ENCODE measurements around the gene ARHGEF11. TPM values are rescaled to one million over a fixed set of nuclear protein-coding genes. Genes with fewer than 3 reads are reported as not detected.

The ARHGEF11 gene
- total RNA-seq, 1 donor from 2014 or later = 12.4 TPM

DNA sequence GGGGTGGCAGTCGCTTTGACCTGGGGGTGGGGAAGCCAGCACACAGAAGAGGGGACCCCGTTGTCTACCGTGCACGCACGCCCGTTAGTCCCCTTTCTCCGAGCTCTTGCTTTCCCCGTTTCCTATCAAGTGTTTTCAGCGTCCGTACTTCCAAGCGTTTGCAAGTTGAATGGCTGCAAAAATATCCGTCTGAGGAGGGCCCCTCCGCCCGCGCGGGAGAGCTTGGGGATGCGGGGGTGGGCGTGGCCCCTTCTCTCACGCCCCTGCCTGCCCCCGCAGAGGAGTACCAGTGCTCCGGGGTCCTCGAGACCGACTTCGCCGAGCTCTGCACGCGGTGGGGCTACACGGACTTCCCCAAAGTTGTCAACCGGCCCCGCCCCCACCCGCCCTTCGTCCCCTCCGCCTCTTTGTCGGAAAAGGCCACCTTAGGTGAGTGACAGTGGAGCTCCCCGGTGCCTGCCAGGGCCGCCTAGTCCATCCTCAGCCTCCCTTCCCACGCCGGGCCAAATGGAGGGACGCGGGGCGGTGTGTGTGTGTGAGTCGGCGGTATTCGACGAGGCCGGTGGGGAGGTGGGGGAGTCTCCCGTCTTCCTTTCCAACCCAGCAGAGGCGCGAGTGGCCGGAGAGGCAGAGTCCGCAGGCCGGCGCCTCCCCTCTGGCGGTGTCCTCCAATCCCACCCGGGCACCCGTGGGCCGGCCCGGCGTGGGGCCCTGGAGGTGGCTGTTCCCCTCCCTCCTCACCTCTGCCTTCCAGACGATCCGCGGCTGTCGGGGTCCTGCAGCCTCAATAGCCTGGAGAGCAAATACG lies 121.7 kb downstream of the ARHGEF11 start:
- TF ChIP-seq, protein P1, sequence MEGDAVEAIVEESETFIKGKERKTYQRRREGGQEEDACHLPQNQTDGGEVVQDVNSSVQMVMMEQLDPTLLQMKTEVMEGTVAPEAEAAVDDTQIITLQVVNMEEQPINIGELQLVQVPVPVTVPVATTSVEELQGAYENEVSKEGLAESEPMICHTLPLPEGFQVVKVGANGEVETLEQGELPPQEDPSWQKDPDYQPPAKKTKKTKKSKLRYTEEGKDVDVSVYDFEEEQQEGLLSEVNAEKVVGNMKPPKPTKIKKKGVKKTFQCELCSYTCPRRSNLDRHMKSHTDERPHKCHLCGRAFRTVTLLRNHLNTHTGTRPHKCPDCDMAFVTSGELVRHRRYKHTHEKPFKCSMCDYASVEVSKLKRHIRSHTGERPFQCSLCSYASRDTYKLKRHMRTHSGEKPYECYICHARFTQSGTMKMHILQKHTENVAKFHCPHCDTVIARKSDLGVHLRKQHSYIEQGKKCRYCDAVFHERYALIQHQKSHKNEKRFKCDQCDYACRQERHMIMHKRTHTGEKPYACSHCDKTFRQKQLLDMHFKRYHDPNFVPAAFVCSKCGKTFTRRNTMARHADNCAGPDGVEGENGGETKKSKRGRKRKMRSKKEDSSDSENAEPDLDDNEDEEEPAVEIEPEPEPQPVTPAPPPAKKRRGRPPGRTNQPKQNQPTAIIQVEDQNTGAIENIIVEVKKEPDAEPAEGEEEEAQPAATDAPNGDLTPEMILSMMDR (IDR thresholded peaks at IDR 0.05; ENCODE audit: insufficient read depth, low read length, severe bottlenecking) = no peak
- no peak for DNase-seq (ENCODE audit: low read depth)
- peaks cover 44% of the 10 kb centered on the region for H3K27me3 ChIP-seq (ENCODE audit: control insufficient read depth, insufficient read depth, low read length)
- no peak for FAIRE-seq
- H3K36me3 ChIP-seq (ENCODE audit: control insufficient read depth, insufficient read depth, low read length) = no peaks in the 10 kb centered on the region
- no peak overlapping the region for H3K4me3 ChIP-seq (ENCODE audit: low read depth, low read length)

DNA sequence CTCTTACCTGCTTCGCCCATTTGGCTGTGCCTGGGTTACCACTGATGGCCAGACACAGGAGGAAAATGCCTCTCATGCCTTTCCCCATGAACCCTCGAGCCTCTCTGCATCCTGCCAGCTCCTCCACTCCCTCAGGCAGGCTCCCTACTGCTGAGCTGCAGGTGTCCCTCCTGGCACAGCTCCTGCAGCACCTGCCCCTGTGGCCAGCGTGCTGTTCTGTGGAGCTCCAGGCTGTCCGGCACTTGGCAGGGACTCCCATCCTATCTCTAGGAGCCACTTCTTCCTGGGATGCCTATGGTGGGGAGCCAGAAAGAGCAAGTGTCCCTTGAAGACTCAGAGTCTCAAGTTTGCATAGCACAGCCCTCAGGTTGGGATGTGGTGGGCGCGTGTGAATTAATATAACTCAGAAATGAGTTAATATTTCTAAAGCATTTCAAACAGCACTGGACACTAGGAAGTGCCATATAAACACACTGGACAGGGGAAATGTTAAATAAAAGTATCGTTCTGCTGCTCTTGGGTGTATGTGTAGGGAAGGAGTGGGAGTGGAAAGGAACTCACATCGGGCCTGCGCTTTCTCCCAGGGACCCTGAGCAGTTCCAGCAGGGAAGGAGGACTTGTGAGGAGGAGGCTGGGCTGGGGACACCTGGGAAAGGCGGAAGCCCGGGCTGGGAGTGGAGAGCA lies 122.4 kb downstream of the ARHGEF11 start:
- H3K36me3 ChIP-seq (ENCODE audit: control insufficient read depth, insufficient read depth, low read length) = no peaks in the 10 kb centered on the region
- H3K27me3 ChIP-seq (ENCODE audit: control insufficient read depth, insufficient read depth, low read length) = peaks cover 44% of the 10 kb centered on the region
- no peak overlapping the region for H3K4me3 ChIP-seq (ENCODE audit: low read depth, low read length)
- FAIRE-seq (no peak), DNase-seq (ENCODE audit: low read depth) (no peak)
- TF ChIP-seq, protein P1 (IDR thresholded peaks at IDR 0.05; ENCODE audit: insufficient read depth, low read length, severe bottlenecking) = no peak

DNA sequence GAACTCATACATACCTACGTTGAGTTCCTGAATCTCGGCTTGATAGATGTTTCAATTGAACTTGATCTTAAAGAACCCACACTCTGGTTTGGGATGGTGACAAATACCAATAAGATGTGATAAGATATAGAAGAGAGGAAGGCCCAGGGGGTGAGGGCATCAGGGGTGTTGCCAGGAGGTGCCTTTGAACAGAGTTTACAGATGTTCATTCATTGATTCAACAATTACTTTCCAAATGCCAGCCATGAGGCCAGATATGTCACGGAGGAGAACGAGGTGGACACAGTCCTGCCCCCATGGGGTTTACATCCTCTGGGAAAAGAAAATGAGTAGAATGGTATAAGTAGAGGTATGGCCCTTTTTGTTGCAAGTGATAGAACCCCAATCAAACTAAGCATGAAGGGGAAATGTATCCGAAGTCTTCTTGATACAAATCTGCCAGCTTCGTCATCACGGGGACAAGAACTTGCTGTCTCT lies 124.5 kb downstream of the ARHGEF11 start:
- FAIRE-seq = no peak
- TF ChIP-seq, protein P1 (IDR thresholded peaks at IDR 0.05; ENCODE audit: insufficient read depth, low read length, severe bottlenecking) = no peak
- Histone ChIP-seq H3K36me3 (ENCODE audit: control insufficient read depth, insufficient read depth, low read length) (no peaks in the 10 kb centered on the region), H3K27me3 (ENCODE audit: control insufficient read depth, insufficient read depth, low read length) (peaks cover 41% of the 10 kb centered on the region), H3K4me3 (ENCODE audit: low read depth, low read length) (no peak overlapping the region)
- no peak for DNase-seq (ENCODE audit: low read depth)

DNA sequence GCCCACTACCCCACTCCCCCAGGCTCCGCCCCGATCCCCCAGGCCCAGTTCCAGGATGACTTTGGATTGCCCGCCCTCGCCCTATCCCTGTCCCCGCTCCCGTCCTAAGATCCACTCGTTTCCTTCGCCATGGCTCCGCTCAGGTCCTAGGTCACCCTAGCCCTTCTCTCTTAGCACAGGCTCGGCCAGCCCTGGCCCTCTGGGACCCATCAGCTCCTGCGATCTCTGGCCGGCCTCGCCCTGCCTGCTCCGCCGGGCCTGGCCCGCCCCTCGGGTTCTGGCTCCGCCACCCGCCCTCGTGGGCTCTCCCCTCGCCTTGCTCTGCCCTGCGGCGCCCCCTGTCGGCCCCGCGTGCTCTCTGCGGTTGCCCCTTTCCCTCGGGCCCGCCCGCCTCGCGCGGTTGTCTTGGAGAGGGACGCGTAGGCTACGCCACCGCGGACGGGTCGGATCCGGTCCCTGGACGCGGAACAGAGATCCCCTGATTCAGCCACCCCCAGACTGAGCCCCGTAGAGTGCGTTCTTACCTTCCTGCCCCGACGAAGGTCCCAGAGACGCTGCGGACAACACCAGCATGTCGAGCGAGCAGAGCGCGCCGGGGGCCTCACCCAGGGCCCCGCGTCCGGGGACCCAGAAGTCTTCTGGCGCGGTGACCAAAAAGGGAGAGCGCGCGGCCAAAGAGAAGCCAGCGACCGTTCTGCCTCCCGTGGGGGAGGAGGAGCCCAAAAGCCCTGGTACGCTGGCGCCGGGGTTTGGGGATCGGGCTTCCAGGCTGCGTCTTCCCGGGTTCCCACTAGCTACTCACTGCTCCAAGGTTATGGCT lies 125.1 kb downstream of the ARHGEF11 start, which contains the start of gene LRRC71:
TSS of gene LRRC71 (plus strand) at position 400 of the 820 bp plus-strand sequence. CDS start at position 572, 172 bp downstream.
- H3K36me3 ChIP-seq (ENCODE audit: control insufficient read depth, insufficient read depth, low read length) = no peaks in the 10 kb centered on the region
- H3K4me3 ChIP-seq (ENCODE audit: low read depth, low read length) = peak within 1 kb of the TSS; percentile 30
- TF ChIP-seq, protein P1 (IDR thresholded peaks at IDR 0.05; ENCODE audit: insufficient read depth, low read length, severe bottlenecking) = peak; percentile 94
- no peak for FAIRE-seq
- H3K27me3 ChIP-seq (ENCODE audit: control insufficient read depth, insufficient read depth, low read length) = peaks cover 41% of the 10 kb centered on the region
- DNase-seq (ENCODE audit: low read depth) = peak; percentile 49

DNA sequence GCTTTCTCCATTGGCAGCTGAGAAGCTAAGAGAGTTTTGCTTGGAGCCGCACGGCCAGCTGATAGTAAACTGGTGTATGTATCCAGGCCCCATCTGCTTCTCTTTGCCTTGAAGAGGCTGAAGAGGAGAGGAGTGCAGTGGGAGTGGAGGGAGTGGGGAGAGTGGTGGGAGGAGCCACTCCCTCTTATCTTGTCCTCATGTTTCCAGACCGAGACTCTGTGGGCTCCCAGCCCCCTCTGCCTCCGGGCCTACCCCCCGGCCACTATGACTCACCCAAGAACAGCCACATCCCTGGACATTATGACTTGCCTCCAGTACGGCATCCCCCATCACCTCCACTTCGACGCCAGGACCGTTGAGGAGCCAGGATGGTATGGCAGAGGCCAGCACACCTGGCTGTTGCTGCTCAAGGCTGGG lies 131.1 kb downstream of the ARHGEF11 start:
- TF ChIP-seq, protein P1 (IDR thresholded peaks at IDR 0.05; ENCODE audit: insufficient read depth, low read length, severe bottlenecking) = no peak
- FAIRE-seq = no peak
- no peak overlapping the region for H3K4me3 ChIP-seq (ENCODE audit: low read depth, low read length)
- DNase-seq (ENCODE audit: low read depth) = no peak
- H3K36me3 ChIP-seq (ENCODE audit: control insufficient read depth, insufficient read depth, low read length) = peaks cover 17% of the 10 kb centered on the region
- no peaks in the 10 kb centered on the region for H3K27me3 ChIP-seq (ENCODE audit: control insufficient read depth, insufficient read depth, low read length)
